ENCODE results near the gene OOSP1. TPM values are rescaled to one million over a fixed set of nuclear protein-coding genes. Genes with fewer than 3 reads are reported as not detected.
"Not testable (repeated sequence)": the region's sequence is repeated elsewhere in the genome, so short reads cannot be mapped to it uniquely, and the experiment has no call there.

Gene OOSP1
- not detected for polyA plus RNA-seq (2012; ENCODE audit: low read depth, missing spikeins)

DNA sequence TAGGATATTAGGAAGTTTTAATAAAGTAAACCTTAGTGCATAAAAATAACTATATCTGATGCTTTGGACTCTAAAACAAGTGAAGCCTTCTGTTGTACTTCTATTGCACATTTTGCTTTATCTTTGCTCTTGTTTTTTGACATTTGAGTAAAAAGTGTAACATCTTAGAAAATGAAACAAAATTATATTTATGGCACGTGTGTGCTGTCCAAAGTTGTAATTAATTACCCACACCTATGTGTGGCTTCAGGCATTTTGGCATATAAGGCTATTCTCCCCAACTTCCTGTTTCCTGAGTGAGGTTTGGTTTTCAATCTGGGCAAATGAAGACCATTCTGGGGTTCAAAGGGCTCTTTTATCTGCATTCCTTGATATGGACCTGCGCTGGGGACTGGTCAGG is at the start of gene OOSP1:
Gene OOSP1, plus strand, starts transcription at position 301 of the 400 bp plus-strand sequence. Its CDS starts 23 bp downstream, at position 324.
- TF ChIP-seq TAF1 (IDR thresholded peaks at IDR 0.05; ENCODE audit: low read depth, low read length): no peak
- TF ChIP-seq POLR2A (IDR thresholded peaks at IDR 0.05; ENCODE audit: low read depth, low read length): no peak
- TF ChIP-seq SPI1 (IDR thresholded peaks at IDR 0.05; ENCODE audit: low read depth, low read length): no peak
- no peak for TF ChIP-seq POLR2AphosphoS5 (IDR thresholded peaks at IDR 0.05; ENCODE audit: low read depth, low read length)
- FAIRE-seq: no peak
- DNase-seq (ENCODE audit: insufficient read length, low spot score): no peak

DNA sequence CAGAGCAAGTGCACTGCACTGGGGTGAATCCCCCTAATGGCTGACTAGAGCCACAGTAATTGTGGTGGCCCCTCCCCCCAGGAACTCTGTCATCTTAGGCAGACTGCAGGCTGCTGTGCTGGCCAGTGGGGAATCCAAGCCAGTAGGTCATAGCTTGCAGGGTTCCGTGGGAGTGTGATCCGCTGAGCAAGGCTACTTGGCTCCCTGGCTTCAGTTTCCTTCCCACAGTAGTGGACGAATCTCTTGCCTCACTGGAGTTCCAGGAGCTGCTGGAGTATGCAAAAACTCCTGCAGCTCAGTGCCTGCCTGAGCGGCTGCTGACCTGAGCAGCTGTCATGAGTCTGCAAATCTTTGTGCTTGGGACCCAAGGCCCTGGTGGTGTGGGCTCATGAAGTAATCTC is 46.5 kb upstream of the OOSP1 start:
- no peak for TF ChIP-seq POLR2AphosphoS5 (IDR thresholded peaks at IDR 0.05; ENCODE audit: low read depth, low read length)
- TF ChIP-seq PAX5 (IDR thresholded peaks at IDR 0.05; ENCODE audit: insufficient read depth, low read length, severe bottlenecking): no peak
- TF ChIP-seq POLR2A (IDR thresholded peaks at IDR 0.05; ENCODE audit: low read depth, low read length): no peak
- TF ChIP-seq TAF1 (IDR thresholded peaks at IDR 0.05; ENCODE audit: low read depth, low read length): no peak
- TF ChIP-seq SPI1 (IDR thresholded peaks at IDR 0.05; ENCODE audit: low read depth, low read length): no peak
- TF ChIP-seq POU2F2 (IDR thresholded peaks at IDR 0.05; ENCODE audit: low read depth, low read length): no peak
- DNase-seq (ENCODE audit: insufficient read length, low spot score) (no peak), FAIRE-seq (no peak)

- FAIRE-seq (no peak), DNase-seq (ENCODE audit: insufficient read length, low spot score) (no peak)
- no peak for TF ChIP-seq TAF1 (IDR thresholded peaks at IDR 0.05; ENCODE audit: low read depth, low read length)
- TF ChIP-seq SPI1 (IDR thresholded peaks at IDR 0.05; ENCODE audit: low read depth, low read length): no peak
- TF ChIP-seq PAX5 (IDR thresholded peaks at IDR 0.05; ENCODE audit: insufficient read depth, low read length, severe bottlenecking): no peak
- TF ChIP-seq POU2F2 (IDR thresholded peaks at IDR 0.05; ENCODE audit: low read depth, low read length): no peak
- TF ChIP-seq POLR2A (IDR thresholded peaks at IDR 0.05; ENCODE audit: low read depth, low read length): no peak
- no peak for TF ChIP-seq POLR2AphosphoS5 (IDR thresholded peaks at IDR 0.05; ENCODE audit: low read depth, low read length)
Observed at GRCh38 chr11:59894616-59895015, 43.6 kb upstream of the OOSP1 start.

- TF ChIP-seq POU2F2 (IDR thresholded peaks at IDR 0.05; ENCODE audit: low read depth, low read length) (no peak), POLR2AphosphoS5 (IDR thresholded peaks at IDR 0.05; ENCODE audit: low read depth, low read length) (no peak), TAF1 (IDR thresholded peaks at IDR 0.05; ENCODE audit: low read depth, low read length) (no peak), POLR2A (IDR thresholded peaks at IDR 0.05; ENCODE audit: low read depth, low read length) (no peak), SPI1 (IDR thresholded peaks at IDR 0.05; ENCODE audit: low read depth, low read length) (no peak), PAX5 (IDR thresholded peaks at IDR 0.05; ENCODE audit: insufficient read depth, low read length, severe bottlenecking) (no peak)
- no peak for FAIRE-seq
- DNase-seq (ENCODE audit: insufficient read length, low spot score): no peak
Observed at GRCh38 chr11:59898046-59898445, 40.2 kb upstream of the OOSP1 start.

DNA sequence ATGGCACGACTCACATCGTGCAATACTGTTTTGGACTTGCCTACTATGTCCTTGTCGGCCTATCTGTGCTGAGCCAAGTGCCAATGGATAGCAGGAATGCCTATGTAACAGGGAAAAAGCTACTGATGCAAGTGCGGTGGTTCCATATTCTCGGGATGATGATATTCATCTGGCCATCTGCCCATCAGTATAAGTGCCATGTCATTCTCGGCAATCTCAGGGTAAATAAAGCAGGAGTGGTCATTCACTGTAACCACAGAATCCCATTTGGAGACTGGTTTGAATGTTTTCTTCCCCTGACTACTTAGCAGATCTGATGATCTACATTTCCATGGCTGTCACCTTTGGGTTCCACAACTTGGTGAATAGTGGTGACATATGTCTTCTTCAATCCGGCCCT is 39.6 kb upstream of the OOSP1 start:
- FAIRE-seq (no peak), DNase-seq (ENCODE audit: insufficient read length, low spot score) (no peak)
- TF ChIP-seq POLR2AphosphoS5 (IDR thresholded peaks at IDR 0.05; ENCODE audit: low read depth, low read length): no peak
- no peak for TF ChIP-seq PAX5 (IDR thresholded peaks at IDR 0.05; ENCODE audit: insufficient read depth, low read length, severe bottlenecking)
- TF ChIP-seq TAF1 (IDR thresholded peaks at IDR 0.05; ENCODE audit: low read depth, low read length): no peak
- no peak for TF ChIP-seq SPI1 (IDR thresholded peaks at IDR 0.05; ENCODE audit: low read depth, low read length)
- no peak for TF ChIP-seq POLR2A (IDR thresholded peaks at IDR 0.05; ENCODE audit: low read depth, low read length)
- no peak for TF ChIP-seq POU2F2 (IDR thresholded peaks at IDR 0.05; ENCODE audit: low read depth, low read length)

DNA sequence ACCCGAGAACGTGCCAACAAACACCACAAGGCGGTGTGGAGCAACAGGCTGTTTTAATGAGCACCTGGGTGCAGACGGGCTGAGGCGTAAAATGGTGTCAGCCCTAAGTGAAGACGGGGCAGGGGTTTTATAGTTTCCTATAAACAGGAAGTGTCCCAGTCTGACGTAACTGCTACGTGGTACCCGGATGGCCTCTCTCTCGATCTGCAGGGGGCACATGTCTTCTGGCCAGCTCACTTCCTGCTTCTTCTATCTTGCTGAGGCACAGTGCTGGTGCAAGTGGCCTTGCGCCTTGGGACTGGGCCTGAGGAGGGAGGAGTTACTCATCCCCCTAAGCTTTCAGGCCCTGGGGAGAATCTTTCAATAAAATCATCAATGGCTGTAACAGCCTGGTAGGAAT is 38.7 kb upstream of the OOSP1 start:
- TF ChIP-seq PAX5 (IDR thresholded peaks at IDR 0.05; ENCODE audit: insufficient read depth, low read length, severe bottlenecking) (no peak), POLR2AphosphoS5 (IDR thresholded peaks at IDR 0.05; ENCODE audit: low read depth, low read length) (no peak), TAF1 (IDR thresholded peaks at IDR 0.05; ENCODE audit: low read depth, low read length) (no peak), POU2F2 (IDR thresholded peaks at IDR 0.05; ENCODE audit: low read depth, low read length) (no peak), SPI1 (IDR thresholded peaks at IDR 0.05; ENCODE audit: low read depth, low read length) (no peak), POLR2A (IDR thresholded peaks at IDR 0.05; ENCODE audit: low read depth, low read length) (no peak)
- FAIRE-seq (no peak), DNase-seq (ENCODE audit: insufficient read length, low spot score) (no peak)

DNA sequence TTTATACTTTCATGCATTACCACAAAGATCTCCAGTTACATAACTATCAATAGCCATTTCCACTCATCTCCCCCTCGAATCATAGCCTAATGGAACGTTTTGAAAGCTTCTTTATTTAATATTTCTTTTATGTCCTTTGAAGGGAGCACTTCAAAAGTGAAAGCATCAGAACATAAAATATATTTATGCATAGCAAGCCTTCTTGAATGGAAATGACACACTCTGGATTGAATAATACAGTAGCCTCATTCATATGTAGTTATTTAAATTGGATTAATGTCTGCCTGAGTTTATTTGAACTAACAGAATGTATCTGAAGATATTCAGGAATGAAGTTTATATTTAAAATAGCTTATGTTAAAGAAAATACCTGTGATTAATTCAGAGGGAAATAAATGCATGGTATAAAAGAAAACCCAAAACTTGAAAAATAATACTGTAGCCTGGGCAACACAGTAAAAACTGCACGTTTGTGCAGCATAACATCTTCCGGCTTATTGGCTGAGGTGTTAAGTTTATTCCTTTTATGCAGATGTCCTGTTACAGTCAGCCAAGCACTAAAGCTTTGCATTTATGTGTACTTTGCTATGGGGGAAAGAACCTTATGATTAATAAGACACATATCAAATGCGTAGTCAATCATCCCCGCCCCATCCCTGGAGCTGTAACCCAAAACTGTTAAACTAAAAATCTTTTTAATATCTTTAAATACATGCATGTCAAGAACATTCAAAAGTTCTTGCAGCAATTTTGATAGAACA is 37.7 kb upstream of the OOSP1 start:
- no peak for TF ChIP-seq SPI1 (IDR thresholded peaks at IDR 0.05; ENCODE audit: low read depth, low read length)
- no peak for TF ChIP-seq POLR2AphosphoS5 (IDR thresholded peaks at IDR 0.05; ENCODE audit: low read depth, low read length)
- TF ChIP-seq PAX5 (IDR thresholded peaks at IDR 0.05; ENCODE audit: insufficient read depth, low read length, severe bottlenecking): no peak
- no peak for TF ChIP-seq TAF1 (IDR thresholded peaks at IDR 0.05; ENCODE audit: low read depth, low read length)
- TF ChIP-seq POU2F2 (IDR thresholded peaks at IDR 0.05; ENCODE audit: low read depth, low read length): no peak
- no peak for TF ChIP-seq POLR2A (IDR thresholded peaks at IDR 0.05; ENCODE audit: low read depth, low read length)

GRCh38 chr11:59901306-59901705 is 36.9 kb upstream of the OOSP1 start:
- TF ChIP-seq SPI1 (IDR thresholded peaks at IDR 0.05; ENCODE audit: low read depth, low read length) (no peak), POLR2A (IDR thresholded peaks at IDR 0.05; ENCODE audit: low read depth, low read length) (no peak), TAF1 (IDR thresholded peaks at IDR 0.05; ENCODE audit: low read depth, low read length) (no peak), POLR2AphosphoS5 (IDR thresholded peaks at IDR 0.05; ENCODE audit: low read depth, low read length) (no peak), PAX5 (IDR thresholded peaks at IDR 0.05; ENCODE audit: insufficient read depth, low read length, severe bottlenecking) (no peak), POU2F2 (IDR thresholded peaks at IDR 0.05; ENCODE audit: low read depth, low read length) (no peak)
- no peak for FAIRE-seq

More for the DNA sequence above, 37.7 kb upstream of the OOSP1 start:
- no peak for DNase-seq (ENCODE audit: insufficient read length, low spot score)
- FAIRE-seq: no peak

GRCh38 chr11:59903569-59903968 is 34.7 kb upstream of the OOSP1 start:
- DNase-seq (ENCODE audit: insufficient read length, low spot score); FAIRE-seq: not testable (repeated sequence)

More at GRCh38 chr11:59901306-59901705, 36.9 kb upstream of the OOSP1 start:
- no peak for DNase-seq (ENCODE audit: insufficient read length, low spot score)

DNA sequence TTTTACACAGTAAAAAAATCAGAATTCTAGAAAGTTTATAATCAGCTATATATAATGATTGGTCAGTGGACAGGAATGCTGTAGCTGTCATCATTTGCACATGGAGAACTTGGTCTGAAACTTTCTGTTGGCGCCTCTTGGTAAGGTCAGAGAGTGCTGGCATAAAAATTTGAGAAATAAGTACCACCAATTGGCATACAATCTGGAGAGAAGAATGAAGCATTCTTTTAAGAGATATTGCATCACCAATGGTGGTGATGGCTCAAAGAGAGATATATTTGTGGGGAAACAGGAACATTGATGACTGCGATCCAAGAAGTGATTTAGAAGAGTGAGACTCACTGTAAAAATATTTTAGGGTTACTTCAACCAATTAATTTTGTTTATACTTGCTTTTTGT is 19.8 kb upstream of the OOSP1 start:
- no peak for DNase-seq (ENCODE audit: insufficient read length, low spot score)

More for the DNA sequence above, 19.8 kb upstream of the OOSP1 start:
- TF ChIP-seq POLR2A (IDR thresholded peaks at IDR 0.05; ENCODE audit: low read depth, low read length) (no peak), PAX5 (IDR thresholded peaks at IDR 0.05; ENCODE audit: insufficient read depth, low read length, severe bottlenecking) (no peak), TAF1 (IDR thresholded peaks at IDR 0.05; ENCODE audit: low read depth, low read length) (no peak), POLR2AphosphoS5 (IDR thresholded peaks at IDR 0.05; ENCODE audit: low read depth, low read length) (no peak), SPI1 (IDR thresholded peaks at IDR 0.05; ENCODE audit: low read depth, low read length) (no peak), POU2F2 (IDR thresholded peaks at IDR 0.05; ENCODE audit: low read depth, low read length) (no peak)
- no peak for FAIRE-seq

All from GM12891 (cell line).